Hematopoietic multipotent progenitor cell treated with erythropoietin and hydrocortisone succinate and interleukin-3 and kit ligand, for 6 days (in vitro differentiated cells): Measurements from ENCODE around the gene SUMO2.
"Not testable (repeated sequence)": the region's sequence is repeated elsewhere in the genome, so short reads cannot be mapped to it uniquely, and the experiment has no call there.

Experiments used
- DNase-seq: peaks from one replicate; pipeline ENCODE4 v3.0.0-alpha.2; 2015

SUMO2 gene

GRCh38 chr17:75181110-75181509 lies 1.6 kb downstream of the SUMO2 start:
- peak; percentile 42 for DNase-seq

GRCh38 chr17:75178453-75178852 lies 4.3 kb downstream of the SUMO2 start:
- DNase-seq = no peak

GRCh38 chr17:75176625-75177024 lies 6.1 kb downstream of the SUMO2 start:
- no peak for DNase-seq

- DNase-seq = no peak
Measured at GRCh38 chr17:75174996-75175395, 7.8 kb downstream of the SUMO2 start.

- DNase-seq = no peak
Measured at GRCh38 chr17:75173526-75173925, 9.2 kb downstream of the SUMO2 start.

GRCh38 chr17:75168998-75169397 lies 13.8 kb downstream of the SUMO2 start:
- DNase-seq = no peak

- not testable (repeated sequence) for DNase-seq
Measured at GRCh38 chr17:75164606-75165005, 18.2 kb downstream of the SUMO2 start.

- no peak for DNase-seq
Measured at GRCh38 chr17:75163074-75163473, 19.7 kb downstream of the SUMO2 start.

- DNase-seq = no peak
Measured at GRCh38 chr17:75160211-75160610, 22.5 kb downstream of the SUMO2 start.

- DNase-seq = no peak
Measured at GRCh38 chr17:75159196-75160031, 23.3 kb downstream of the SUMO2 start.

GRCh38 chr17:75158480-75158879 lies 24.3 kb downstream of the SUMO2 start:
- not testable (repeated sequence) for DNase-seq

GRCh38 chr17:75155191-75155601 lies 27.6 kb downstream of the SUMO2 start:
- DNase-seq = no peak

- DNase-seq = peak; percentile 100
Measured at GRCh38 chr17:75154195-75155106, 28.3 kb downstream of the SUMO2 start, which contains the start of gene JPT1. Gene JPT1, minus strand, starts transcription at chr17:75154512. Its CDS starts 115 bp downstream, at chr17:75154397.

GRCh38 chr17:75153780-75154194 lies 29.0 kb downstream of the SUMO2 start:
- peak; percentile 39 for DNase-seq

- DNase-seq = peak; percentile 69
Measured at GRCh38 chr17:75152922-75153779, 29.6 kb downstream of the SUMO2 start.

- DNase-seq = no peak
Measured at GRCh38 chr17:75152523-75152921, 30.2 kb downstream of the SUMO2 start.

GRCh38 chr17:75151930-75152329 lies 30.8 kb downstream of the SUMO2 start:
- peak; percentile 37 for DNase-seq

- no peak for DNase-seq
Measured at GRCh38 chr17:75147878-75148546, 34.7 kb downstream of the SUMO2 start.

GRCh38 chr17:75146592-75146991 lies 36.2 kb downstream of the SUMO2 start:
- DNase-seq = no peak

GRCh38 chr17:75144816-75145512 lies 37.8 kb downstream of the SUMO2 start:
- DNase-seq = no peak

- DNase-seq = no peak
Measured at GRCh38 chr17:75142236-75142971, 40.4 kb downstream of the SUMO2 start.
